ENCODE measurements around the gene MRPL39.

MRPL39 gene

DNA sequence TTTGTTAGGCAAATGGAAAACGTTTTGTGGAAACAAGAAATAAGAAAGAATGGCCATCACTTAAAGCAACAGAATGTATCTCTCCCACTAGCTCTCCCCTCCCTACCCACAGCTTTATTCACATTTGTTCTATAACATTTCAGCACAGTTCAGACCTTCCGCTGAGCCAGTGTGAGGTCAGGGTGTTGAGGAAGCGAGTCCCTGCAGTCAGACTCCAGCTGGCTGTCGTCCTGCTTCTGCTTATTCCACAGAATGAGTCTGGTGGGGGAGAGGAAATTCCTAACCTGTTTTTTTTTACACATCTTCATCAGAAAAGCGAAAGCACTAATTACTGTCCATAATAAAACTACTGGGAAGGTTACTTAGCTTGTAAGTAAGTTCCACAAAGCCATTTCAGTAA is 39.0 kb downstream of the MRPL39 start:
- DNase-seq (ENCODE audit: low spot score), result no peak

DNA sequence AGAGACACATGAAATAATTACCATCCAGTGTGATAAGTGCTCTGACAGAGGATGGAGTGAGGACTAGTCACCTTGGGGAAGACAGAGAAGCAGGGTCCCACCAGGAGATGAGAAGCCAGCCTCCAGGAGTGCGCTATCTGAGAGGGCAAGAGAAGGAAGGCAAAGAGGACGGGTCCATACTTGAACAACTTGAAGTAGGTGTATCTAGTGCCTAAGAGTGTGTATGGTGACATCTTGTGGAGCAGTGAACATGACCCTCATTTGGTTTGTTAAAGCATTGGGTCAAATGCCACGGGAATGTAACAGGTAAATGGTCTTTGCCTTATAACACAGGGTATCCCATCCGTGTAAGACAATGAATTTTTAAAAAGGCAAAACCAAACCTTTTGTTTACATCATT is 39.8 kb downstream of the MRPL39 start:
- no peak for DNase-seq (ENCODE audit: low spot score)

DNA sequence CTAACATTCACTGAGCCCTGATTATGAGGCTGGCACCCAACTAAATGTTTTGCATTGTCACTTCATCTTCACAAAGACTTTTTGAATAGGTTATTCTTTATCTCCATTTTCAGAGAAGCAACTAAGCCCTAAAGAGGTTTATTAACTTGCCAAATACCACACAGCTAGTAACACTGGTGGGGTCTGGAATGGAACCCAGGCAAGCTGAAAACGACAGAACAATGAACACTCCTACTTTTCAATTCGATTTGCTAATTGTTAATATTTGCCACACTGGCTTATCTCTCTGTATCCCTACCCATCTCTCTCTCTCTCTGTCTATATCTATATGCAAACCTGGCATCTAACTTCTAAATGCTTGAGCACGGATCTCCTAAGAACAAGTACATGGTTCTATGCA is 40.6 kb downstream of the MRPL39 start:
- DNase-seq (ENCODE audit: low spot score), result no peak

DNA sequence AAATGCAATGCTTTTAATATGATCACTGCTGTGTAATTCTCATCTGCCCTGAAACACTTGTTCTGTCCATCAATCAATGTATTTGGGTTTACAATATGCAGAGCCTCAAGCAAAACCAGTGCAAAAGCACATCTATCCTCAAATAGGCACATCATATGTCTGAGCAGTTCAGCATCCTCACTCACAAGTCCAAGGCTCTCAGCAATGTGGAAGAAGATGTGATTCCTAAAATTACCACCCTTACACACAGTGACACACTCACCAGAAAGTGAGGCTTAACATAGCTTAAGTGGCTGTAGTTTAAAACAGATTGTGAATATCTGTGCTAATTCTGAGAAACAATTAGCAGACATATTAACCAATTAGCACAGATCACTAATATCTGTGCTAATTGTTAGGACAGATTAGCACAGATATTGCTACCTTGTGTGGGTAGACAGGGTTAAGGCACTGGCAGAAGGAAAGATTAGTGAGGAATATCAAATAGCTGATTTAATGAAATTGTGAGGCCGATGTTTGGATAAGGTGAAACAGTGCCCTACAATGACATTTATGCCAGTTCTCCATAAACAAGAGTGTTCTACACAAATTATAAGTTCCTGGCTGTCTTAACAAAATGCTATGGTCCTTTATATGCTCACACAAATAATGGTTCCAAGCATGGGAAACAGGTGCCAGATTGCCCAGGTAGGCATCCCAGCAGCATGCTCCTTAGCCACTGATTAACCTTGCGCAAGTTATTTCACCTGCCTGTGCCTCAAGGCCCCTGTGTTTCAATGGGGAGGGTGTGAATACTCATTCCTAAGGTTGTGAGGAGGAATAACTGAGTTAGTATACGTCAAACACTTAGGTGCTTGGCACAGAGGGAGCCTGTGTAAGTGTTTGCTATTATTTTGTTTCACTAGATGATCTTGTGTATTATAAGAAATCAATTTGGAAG is 41.7 kb downstream of the MRPL39 start:
- no peak for DNase-seq (ENCODE audit: low spot score)

DNA sequence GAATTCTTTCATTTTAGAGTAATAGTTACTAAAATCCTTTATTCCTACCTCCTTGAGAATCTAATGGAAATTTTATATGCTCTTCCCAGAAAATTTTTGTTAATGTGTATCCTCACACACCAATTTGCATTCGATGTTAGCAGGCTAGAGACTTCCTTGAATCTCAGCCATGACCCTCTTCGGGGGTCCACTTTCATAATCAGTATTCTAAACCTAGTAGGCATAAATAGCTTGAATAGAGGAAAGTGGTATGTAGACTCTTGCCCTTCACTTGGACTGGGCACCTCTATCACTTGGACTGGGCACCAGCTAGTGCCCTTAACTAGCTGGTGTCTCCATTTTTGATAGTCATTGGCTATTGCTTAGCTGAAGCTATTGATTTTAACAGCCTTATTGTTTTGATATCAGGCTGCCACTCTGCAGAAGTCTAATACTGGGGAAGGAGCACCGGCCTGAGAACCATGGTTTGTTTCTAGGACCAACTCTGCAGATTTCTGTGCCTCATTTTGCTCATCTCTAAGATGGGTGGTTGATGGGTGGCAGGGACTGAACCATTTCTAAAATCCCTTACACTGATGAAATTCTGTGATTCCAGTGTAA is 42.8 kb downstream of the MRPL39 start:
- no peak for DNase-seq (ENCODE audit: low spot score)

DNA sequence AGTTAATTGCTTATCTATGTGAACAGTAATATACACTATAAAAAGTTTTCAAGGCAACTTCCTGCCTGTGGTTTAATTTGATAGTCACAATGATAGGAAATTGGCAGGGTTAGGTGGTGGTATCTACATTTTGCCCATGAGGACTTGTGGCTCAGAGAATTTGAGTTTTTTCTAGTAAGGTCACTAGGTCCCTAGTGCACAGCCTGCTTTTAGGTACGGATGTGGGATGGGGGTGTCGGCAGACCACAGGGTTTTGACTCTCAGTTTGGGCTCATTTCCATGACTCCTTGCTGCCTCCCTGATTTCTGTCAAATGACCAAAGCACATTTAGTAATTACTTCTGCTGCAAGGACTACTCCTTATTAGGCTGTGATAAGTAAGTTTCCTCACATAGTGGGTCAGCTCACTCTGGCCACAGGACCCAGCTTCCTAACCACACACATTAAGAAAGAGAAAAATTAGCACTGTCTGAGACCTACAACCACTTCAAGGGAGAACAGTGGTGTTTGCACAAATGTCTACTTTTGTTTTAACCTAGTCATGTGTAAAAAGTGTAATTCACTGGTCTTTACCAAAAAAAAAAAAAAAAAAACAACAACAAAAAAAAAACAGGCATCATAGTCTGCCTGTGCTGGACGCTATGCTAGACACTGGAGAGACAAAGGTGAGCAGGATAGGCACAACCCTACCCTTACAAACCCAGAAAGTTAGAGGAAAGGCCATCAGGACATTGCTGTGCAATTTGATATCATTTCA is 43.7 kb downstream of the MRPL39 start:
- no peak for DNase-seq (ENCODE audit: low spot score)

DNA sequence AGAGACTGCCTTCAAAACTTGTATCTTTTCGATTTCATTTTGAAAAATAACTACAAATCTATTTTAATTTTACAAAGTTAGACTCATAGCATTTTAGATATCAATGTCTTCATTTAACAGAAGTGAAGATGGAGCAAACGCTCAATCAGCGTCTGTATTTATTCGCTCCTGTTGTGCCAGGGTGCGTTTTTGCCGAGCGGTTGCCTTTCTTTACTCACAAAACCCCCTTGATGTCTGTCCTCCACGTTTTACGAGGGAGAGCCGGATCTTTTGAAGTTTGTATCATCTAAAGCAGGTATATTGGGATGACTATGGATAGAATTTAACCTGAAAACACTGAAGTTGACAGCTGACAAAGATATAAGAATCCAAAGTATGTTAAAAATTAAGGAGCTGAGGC is 44.6 kb downstream of the MRPL39 start:
- DNase-seq (ENCODE audit: low spot score), result no peak

DNA sequence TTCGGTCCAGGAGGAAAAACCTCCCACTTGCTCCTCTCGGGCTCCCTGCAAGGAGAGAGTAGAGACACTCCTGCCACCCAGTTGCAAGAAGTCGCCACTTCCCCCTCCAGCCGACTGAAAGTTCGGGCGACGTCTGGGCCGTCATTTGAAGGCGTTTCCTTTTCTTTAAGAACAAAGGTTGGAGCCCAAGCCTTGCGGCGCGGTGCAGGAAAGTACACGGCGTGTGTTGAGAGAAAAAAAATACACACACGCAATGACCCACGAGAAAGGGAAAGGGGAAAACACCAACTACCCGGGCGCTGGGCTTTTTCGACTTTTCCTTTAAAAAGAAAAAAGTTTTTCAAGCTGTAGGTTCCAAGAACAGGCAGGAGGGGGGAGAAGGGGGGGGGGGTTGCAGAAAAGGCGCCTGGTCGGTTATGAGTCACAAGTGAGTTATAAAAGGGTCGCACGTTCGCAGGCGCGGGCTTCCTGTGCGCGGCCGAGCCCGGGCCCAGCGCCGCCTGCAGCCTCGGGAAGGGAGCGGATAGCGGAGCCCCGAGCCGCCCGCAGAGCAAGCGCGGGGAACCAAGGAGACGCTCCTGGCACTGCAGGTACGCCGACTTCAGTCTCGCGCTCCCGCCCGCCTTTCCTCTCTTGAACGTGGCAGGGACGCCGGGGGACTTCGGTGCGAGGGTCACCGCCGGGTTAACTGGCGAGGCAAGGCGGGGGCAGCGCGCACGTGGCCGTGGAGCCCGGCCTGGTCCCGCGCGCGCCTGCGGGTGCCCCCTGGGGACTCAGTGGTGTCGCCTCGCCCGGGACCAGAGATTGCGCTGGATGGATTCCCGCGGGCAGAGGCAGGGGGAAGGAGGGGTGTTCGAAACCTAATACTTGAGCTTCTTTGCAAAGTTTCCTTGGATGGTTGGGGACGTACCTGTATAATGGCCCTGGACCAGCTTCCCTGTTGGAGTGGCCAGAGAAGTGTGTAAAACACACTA is 45.3 kb downstream of the MRPL39 start:
- peak; percentile 29 for DNase-seq (ENCODE audit: low spot score)

DNA sequence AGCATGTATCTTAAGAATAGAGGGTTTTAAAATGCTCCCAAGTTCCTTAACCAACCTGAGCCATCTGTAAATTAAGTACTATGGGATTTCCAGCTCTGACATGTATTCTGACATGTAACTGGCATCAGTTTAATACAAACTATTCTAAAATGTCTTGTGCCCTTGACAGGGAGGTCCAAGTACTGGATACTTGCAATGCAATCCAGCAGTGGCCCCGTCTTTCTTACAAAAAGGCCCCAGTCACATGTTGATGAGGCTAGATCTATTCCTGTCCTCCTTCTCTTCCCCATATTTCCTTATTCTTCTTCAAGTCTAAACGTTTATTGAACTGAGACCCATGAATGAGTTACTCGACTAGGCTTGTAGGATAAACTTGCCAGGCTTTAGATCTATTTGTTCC is 46.4 kb downstream of the MRPL39 start:
- no peak for DNase-seq (ENCODE audit: low spot score)

DNA sequence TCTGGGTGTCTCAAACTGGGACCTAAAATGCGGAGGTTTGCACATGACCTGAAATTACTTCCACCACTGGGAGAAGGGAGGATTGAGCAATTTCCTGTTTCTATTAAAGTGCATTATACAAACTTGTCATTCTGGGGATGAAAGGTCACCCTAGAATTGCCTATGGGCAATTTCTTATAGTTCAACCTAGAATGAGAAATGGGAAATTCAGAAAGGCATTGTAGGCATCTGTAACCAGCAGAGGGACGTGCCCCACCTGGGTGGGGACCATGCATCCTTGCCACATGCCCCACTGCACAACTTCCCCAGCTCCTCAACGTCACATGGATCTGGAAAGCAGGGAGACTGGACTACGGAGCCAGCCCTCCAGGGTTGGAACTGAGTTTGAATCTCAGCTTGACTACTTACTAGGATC is 47.0 kb downstream of the MRPL39 start:
- DNase-seq (ENCODE audit: low spot score), result no peak

DNA sequence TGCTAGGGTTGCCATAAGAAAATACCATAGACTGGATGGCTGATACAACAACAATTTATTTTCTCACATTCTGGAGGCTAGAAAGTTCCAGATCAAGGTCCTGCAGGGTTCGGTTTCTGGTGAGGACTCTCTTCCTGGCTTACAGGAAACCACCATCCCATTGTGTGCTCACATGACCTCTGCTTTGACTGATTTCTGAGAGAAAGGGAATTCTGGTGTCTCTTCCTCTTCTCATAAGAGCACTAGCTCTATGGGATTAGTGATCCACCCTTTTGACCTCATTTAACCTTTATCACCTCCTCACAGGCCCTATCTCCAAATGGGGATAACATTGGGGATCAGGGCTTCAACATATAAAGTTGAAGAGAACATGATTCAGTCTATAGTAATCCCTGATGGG is 47.5 kb downstream of the MRPL39 start:
- no peak for DNase-seq (ENCODE audit: low spot score)

DNA sequence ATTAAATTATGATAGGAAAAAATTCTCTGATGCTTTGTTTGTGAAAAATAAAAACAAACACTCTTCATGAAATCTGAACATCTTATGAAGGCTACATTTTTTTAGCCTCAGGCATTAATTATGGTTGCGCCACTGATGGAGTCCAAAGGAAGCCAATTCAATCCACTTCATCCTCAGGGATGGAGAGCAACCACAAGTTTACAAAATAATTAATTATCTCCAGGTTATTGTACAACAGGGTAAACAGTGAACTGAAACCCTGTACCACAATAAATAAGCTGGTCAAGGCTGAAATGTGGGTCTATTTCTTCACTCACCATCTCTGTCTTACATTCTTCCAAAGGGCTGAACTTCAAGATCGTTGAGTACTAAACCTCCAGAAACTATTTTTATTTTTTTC is 49.2 kb downstream of the MRPL39 start:
- DNase-seq (ENCODE audit: low spot score), result no peak

DNA sequence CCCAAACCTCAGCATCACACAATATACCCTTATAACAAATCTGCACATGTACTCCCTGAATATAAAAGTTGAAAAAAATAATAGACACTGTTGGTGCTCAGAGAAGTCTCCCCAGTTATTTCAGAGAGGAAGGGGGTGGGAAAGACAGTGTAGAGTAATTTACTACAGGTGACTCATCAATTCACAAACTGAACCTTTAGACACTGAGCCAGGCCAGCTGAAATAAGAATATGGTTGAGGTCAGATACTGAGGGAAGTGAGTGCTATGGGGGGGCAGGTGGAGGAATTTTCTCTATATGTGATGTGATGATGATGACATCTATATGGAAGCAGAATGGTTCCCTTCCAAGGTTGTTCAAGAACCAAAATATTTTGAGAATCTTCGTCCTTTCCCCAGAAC is 50.1 kb downstream of the MRPL39 start:
- no peak for DNase-seq (ENCODE audit: low spot score)

DNA sequence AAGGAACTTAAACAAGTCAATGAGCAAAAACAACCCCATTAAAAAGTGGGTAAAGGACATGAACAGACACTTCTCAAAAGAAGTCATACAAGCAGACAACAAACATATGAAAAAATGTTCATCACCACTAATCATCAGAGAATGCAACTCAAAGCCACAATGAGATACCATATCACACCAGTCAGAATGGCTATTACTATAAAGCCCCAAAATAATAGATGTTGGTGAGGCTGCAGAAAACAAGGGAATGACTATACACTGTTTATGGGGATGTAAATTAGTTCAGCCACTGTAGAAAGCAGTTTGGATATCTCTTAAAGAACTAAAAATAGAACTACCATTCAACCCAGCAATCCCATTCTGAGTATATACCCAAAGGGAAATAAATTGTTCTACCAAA is 51.2 kb downstream of the MRPL39 start:
- DNase-seq (ENCODE audit: low spot score), result no peak

DNA sequence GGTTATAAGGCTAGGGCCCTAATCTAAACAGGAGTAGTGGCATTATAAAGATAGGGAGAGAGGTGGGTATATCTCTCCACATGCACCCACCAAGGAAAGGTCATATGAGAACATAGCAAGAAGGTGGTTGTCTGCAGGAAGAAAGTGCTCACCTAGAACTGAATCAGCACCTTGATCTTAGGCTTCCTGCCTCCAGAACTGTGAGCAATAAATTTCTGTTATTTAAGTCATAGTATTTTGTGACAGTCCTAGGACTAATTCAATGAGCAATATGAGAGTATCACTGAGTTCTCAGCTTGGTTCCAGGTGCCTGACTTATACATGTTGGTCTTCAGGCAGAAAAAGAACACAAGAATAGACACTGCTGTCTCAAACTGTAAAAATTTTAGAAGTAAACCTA is 51.8 kb downstream of the MRPL39 start:
- DNase-seq (ENCODE audit: low spot score), result no peak

DNA sequence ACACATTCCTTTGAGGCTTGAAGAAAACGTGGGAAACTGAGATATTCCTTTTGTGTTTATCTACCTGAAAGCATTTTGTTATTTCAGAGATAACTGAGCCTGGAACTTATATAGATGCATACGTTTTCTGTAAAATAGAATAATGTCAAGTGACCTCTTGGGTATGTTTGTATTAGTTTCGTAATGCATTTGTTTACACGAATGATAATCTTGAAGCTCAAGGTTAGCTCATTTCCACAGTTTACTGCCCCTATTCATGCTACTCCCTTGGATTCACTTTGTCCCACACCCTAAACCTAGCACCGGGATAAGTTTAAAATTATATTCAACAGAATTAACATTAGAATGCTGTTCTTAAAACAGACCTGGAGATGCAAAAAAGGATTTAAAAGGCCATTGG is 54.4 kb downstream of the MRPL39 start:
- no peak for DNase-seq (ENCODE audit: low spot score)

DNA sequence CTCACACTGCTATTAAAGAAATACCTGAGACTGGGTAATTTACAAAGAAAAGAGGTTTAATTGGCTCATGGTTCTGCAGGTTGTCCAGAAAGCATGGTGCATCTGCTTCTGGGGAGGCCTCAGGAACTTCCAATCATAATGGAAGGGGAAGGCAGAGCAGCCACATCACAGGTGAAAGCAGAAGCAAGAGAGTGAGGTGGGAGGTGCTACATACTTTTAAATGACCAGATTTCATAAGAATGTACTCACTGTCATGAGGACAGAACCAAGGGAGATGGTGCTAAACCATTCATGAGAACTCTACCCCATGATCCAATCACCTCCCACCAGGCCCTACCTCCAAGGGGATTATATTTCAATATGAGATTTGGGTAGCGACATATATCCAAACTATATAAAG is 55.7 kb downstream of the MRPL39 start:
- no peak for DNase-seq (ENCODE audit: low spot score)

DNA sequence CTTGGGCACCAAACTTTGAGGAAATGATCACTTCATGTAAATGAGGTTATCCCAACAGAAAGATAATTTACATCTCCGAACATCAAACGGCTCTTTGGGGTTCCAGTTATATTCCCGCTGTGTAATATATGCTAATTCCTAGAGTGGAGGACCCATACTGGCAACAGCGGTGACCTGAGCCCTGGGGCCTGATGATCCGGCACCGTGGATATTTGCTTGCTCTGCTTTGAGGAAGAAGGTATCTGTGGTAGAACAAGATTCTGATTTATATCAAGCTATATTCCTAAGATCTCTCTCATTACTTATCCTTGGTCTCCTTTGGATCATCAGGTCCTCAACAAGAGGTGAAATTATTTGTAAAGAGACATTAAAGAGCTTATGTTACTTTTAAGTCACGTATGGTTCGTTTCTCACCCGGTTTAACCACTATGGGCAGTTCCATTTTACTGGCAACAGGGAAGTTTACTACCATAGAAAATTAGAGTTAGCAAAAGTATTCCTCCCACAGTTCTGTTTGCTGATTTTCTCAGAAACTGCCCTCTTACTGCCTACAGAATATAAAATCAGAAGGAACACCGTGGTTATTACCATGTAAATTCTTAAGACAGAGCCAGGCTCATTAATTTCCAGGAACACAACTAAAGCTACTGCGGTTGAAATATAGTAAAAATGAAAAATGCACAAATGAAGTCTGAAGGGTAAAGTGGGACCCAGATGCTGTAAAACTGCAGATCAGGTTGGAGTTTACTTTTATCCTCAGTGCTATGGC is 56.7 kb downstream of the MRPL39 start:
- no peak for DNase-seq (ENCODE audit: low spot score)

DNA sequence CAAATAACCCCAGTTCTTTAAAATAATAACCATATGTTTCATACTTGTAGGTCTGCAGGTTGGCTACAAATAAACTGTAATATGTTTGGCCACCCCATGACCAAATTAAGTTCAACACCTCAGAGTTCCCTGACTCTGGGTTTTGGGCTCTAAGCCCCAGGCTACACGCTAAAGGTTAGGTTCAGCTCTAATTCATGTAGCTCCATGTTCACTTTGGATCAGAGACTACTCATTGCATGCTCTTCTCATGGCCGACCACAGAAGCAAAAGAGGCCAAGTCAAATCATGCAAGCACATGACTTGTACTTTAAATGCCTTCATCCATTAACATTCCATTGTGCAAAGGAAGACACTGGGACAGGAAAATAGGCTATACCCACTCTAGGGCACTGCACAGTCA is 66.2 kb downstream of the MRPL39 start:
- no peak for DNase-seq (ENCODE audit: low spot score)

DNA sequence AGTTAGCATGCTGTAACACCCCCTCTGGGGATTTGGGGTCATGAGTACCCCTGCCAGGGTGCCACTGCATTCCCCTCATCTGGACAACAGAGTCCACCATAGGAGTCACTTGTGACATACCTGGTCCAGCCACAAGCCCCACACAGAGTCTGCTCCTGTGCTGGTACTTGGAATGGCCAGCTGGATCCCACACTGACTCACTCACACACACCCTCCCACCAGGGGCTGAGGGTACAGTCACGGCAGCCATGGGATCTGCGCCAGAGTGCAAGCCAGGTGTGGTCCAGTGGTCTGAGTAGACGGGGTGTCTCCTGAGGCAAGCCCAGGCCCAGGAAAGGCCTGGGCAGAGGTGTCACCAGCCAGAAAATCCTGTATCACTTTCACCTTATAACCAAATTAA is 67.7 kb downstream of the MRPL39 start:
- DNase-seq (ENCODE audit: low spot score), result no peak

DNA sequence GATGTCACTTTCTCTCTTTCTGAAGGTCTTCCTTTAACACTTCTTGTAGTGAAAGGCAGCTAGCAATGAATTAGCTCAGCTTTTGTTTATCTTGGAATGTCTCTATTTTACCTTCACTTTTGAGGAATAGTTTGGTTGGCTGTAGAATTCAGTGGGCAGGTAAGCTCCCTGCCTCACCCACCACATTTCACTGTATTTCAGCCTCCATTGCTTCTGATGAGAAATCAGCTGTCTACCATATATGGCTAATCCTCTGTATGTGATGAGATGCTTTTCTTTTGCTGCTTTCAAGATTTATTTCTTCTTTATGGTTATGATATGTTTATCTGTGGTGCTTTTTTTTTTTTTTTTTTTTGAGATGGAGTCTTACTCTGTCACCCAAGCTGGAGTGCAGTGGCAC is 70.1 kb downstream of the MRPL39 start:
- DNase-seq (ENCODE audit: low spot score), result no peak
